DND-41 (cell line): Measurements from ENCODE around the gene CHN1.

Source experiments
- EZH2 ChIP-seq: IDR thresholded peaks from 3 replicates; pipeline ENCODE4 v1.6.1; 2012; ENCODE audit warnings: borderline replicate concordance, low read depth, mild to moderate bottlenecking, moderate library complexity, low read length, inconsistent platforms; ENCODE audit not compliant: severe bottlenecking
- TF ChIP-seq, protein P1 (sequence below): IDR thresholded peaks from 2 replicates; pipeline ENCODE4 v1.5.1; 2012; ENCODE audit warnings: borderline replicate concordance, low read length, moderate library complexity, mild to moderate bottlenecking; ENCODE audit not compliant: poor library complexity, severe bottlenecking; ENCODE audit errors: extremely low read depth

DNA sequence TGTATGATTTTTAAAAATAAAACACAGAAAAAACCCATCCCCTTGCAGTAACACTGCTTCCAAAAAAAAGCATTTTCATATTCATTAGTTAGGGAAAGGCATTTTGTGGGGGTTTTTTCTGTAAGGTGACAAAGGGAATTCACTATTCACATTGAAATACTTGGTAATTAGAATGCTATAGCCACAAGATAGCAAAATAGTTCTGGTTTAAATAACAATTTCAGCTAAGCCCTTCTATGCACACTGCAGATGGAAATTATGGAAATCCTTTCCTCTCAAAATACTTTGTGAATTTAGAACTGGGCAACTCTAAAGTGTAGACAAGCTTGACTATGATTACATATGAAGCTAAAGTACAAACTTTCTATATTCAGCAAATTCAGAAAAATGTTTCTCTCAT is 138.8 kb downstream of the CHN1 start:
- TF ChIP-seq, protein P1, sequence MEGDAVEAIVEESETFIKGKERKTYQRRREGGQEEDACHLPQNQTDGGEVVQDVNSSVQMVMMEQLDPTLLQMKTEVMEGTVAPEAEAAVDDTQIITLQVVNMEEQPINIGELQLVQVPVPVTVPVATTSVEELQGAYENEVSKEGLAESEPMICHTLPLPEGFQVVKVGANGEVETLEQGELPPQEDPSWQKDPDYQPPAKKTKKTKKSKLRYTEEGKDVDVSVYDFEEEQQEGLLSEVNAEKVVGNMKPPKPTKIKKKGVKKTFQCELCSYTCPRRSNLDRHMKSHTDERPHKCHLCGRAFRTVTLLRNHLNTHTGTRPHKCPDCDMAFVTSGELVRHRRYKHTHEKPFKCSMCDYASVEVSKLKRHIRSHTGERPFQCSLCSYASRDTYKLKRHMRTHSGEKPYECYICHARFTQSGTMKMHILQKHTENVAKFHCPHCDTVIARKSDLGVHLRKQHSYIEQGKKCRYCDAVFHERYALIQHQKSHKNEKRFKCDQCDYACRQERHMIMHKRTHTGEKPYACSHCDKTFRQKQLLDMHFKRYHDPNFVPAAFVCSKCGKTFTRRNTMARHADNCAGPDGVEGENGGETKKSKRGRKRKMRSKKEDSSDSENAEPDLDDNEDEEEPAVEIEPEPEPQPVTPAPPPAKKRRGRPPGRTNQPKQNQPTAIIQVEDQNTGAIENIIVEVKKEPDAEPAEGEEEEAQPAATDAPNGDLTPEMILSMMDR, result no peak
- no peak for TF ChIP-seq EZH2
